GM18517 (cell line): ENCODE results near the gene GPR31.
A peak's percentile ranks its signal among the peaks of the same experiment; 100 is the strongest.

Source experiments
- ATAC-seq: cut with Tn5 transposase; IDR thresholded peaks from one replicate; pipeline ENCODE4 v1.9.1; 2021; ENCODE audit warnings: mild to moderate bottlenecking, moderate library complexity; ENCODE audit not compliant: unreplicated experiment

GPR31 gene

GRCh38 chr6:167140589-167141474 lies 16.9 kb downstream of the GPR31 start:
- ATAC-seq: no peak

- ATAC-seq: no peak
Measured at GRCh38 chr6:167139761-167140160, 18.0 kb downstream of the GPR31 start.

- ATAC-seq: no peak
Measured at GRCh38 chr6:167137881-167138280, 19.9 kb downstream of the GPR31 start.

- ATAC-seq: no peak
Measured at GRCh38 chr6:167137081-167137480, 20.7 kb downstream of the GPR31 start.

GRCh38 chr6:167136376-167136775 lies 21.4 kb downstream of the GPR31 start:
- ATAC-seq: no peak

GRCh38 chr6:167134448-167135328 lies 23.1 kb downstream of the GPR31 start:
- ATAC-seq: no peak

- no peak for ATAC-seq
Measured at GRCh38 chr6:167130712-167131684, 26.8 kb downstream of the GPR31 start.

GRCh38 chr6:167130008-167130677 lies 27.6 kb downstream of the GPR31 start:
- peak; percentile 50 for ATAC-seq

- ATAC-seq: no peak
Measured at GRCh38 chr6:167129562-167129961, 28.2 kb downstream of the GPR31 start.

GRCh38 chr6:167129159-167129558 lies 28.6 kb downstream of the GPR31 start:
- ATAC-seq: no peak

GRCh38 chr6:167127785-167128531 lies 29.8 kb downstream of the GPR31 start:
- ATAC-seq: no peak

- no peak for ATAC-seq
Measured at GRCh38 chr6:167125855-167126349, 31.9 kb downstream of the GPR31 start.

GRCh38 chr6:167125410-167125809 lies 32.4 kb downstream of the GPR31 start:
- no peak for ATAC-seq

- no peak for ATAC-seq
Measured at GRCh38 chr6:167124753-167125152, 33.0 kb downstream of the GPR31 start.

GRCh38 chr6:167122827-167123657 lies 34.7 kb downstream of the GPR31 start, which contains the start of gene CCR6:
TSS of gene CCR6 (plus strand) at chr6:167123096. CDS start at chr6:167136135, 13,039 bp downstream.
- ATAC-seq: peak; percentile 19

GRCh38 chr6:167122041-167122826 lies 35.5 kb downstream of the GPR31 start:
- ATAC-seq: peak; percentile 24

GRCh38 chr6:167121335-167121841 lies 36.4 kb downstream of the GPR31 start:
- ATAC-seq: no peak
